M059J (cell line): ENCODE results near the gene HCRT. TPM values are rescaled to one million over a fixed set of nuclear protein-coding genes. Genes with fewer than 3 reads are reported as not detected.
A peak's percentile ranks its signal among the peaks of the same experiment; 100 is the strongest.

Source experiments
- DNase-seq: peaks from one replicate; pipeline ENCODE4 v3.0.0-alpha.2; 2012; ENCODE audit warnings: low read depth
- total RNA-seq: library from RNA; depleted of rRNA; stranded (reverse); fragments of >200 nt; shearing (Covaris generic); gene quantifications from 2 replicates; pipeline ENCODE4 v1.2.3, GENCODE V29; 2014

Gene HCRT
- total RNA-seq, 1 experiment from 2014 or later, result not detected

DNA sequence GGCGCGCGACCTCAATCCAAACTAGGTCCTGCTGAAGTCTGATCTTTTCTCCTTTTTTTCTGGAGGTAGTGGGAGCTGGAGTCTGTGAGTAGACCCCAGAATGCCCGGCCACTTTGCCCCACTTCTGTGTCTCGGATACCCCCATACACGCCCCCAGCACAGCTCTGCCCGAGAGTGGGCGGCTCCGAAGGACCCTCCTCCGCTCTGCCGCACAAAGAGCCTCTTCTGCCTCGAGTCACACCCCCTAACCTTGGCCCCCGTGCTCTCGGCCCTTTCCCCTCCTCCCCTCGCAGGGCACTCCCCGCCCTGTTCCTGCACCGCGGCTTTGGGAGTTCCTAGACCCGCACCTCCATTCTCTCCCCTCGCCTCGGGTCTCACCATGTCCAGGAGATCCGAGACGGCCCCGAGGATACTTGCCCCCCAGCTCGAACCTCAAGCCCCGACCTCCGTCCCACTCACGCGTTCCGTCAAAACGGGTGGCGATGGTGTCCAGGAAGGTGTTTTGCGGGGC lies 4.8 kb downstream of the HCRT start:
- DNase-seq, result no peak

GRCh38 chr17:42179911-42180410 lies 5.3 kb downstream of the HCRT start:
- peak; percentile 36 for DNase-seq

DNA sequence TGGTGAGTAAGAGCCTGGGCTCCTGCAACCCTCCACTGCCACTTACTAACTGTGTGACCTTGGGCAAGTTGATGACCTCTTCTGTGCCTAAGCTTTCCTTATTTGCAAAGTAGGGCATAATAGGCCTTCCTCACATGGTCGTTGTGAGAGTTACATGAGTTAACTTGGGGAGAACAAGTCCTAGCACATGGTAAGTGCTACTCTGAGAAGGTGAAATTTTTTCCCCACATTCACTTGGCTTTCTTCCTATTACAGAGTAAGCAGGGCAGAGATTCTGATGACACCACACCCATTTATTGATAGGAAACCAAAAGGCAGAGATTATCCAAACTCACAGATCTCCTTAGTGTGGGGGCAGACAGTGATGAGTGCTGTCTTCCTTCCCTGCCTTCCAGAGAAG lies 5.9 kb downstream of the HCRT start:
- no peak for DNase-seq

GRCh38 chr17:42178817-42179216 lies 6.4 kb downstream of the HCRT start:
- DNase-seq, result no peak

DNA sequence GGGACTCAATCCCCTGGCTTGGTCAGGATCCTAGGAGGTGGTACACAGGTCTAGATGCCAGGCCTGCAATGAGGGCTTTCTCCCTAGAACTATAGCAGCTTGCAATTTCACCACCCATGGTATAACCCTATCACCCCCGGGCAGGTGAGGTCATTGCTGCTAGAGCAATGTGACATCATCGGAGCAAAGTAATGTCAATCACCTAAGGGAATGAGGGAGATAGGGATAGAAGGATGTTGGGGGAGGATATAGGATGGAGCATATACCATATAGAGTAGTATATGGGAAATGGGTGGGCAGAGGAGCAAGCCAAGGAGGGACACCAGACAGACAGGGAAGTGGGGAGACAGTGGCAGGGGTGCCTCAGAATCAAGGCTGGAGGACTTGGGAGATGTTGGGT lies 7.6 kb downstream of the HCRT start:
- peak; percentile 12 for DNase-seq

GRCh38 chr17:42174126-42174783 lies 11.0 kb downstream of the HCRT start:
- no peak for DNase-seq

GRCh38 chr17:42171831-42172230 lies 13.4 kb downstream of the HCRT start:
- DNase-seq, result no peak

GRCh38 chr17:42169351-42169750 lies 15.9 kb downstream of the HCRT start:
- DNase-seq, result no peak

GRCh38 chr17:42167807-42168206 lies 17.4 kb downstream of the HCRT start:
- DNase-seq, result no peak

DNA sequence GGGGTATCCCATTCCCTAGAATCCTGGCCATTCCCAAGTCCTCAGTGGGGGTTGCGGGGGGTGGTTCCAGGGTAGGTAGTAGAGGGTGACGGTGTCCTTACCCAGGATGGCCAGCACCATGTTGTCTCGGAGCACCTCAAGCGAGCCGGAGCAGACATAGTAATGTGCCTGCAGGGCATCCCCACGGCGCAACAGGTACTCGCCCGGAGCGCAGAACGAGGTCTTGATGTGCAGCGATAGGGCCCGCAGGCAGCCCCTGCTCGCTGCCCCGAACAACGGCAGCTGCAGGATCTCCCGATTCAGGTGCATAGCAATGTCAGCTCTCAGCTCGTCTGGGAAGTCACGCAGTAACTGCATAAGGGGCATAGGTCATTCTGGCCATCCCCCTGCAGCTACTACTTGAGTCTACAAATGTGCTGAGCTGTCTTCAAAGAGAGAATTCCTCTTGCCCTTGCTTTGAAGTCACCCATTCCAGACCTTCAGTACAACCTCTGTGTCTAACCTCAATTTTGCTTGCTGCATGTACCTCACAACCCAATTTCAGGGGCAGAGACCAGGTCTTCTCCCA lies 19.0 kb downstream of the HCRT start:
- DNase-seq, result no peak

DNA sequence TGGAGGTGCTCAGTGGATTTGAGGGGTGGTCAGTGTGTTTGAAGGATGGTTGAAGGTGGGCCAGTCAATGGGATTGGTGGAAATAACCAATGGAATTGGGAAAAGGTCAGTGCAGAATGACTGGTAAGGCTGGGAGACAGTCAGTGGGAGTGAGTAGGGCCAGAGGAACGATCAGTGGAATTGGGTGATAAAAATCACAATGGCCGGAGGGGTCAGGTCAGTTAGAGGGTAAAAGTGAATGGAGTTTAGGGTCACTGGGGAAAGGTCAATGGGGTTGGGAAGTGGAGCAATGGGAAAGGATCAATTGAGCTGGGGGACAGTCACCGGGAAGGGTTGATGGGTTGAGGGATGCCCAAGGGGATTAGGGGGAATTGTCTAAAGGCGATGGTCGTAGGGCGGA lies 19.5 kb downstream of the HCRT start:
- DNase-seq, result no peak

- no peak for DNase-seq
Measured at GRCh38 chr17:42163696-42164407, 21.4 kb downstream of the HCRT start.

DNA sequence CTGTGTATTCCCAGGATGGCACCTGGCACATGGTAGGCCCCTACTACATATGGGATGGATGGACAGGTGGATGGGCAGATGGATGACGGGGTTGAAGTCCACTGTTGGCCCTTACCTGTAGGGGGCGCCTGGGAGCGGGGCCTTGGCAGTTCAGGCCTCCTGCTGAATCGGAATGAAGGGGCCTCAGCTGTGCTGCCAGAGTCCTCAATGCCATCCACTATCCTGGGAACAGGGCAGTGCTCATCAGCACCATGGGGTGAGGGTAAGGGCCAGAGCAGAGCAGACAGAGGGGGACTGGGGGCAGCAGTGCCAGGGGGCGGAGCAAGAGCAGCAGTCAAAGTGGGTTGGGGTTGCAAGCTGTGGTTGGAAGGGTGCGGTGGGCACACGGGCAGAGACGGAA lies 22.1 kb downstream of the HCRT start:
- DNase-seq, result no peak

DNA sequence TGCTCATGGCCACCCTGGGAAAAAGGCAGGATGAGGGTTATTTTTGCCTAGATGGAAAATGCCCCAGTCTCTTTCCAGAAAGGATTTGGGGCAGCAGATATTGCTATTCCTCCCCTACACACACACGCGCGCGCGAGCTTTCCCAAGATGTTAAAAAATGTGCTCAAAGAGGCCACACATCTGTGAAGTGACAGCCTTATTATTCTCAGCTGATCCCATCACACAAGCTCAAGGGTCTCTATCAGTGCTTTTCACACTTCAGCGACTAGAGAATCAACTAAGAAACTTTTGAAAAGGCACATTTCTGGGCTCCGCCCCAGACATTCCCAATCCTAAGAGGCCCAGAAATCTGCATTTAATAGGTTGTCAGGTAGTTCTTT lies 24.7 kb downstream of the HCRT start:
- no peak for DNase-seq

DNA sequence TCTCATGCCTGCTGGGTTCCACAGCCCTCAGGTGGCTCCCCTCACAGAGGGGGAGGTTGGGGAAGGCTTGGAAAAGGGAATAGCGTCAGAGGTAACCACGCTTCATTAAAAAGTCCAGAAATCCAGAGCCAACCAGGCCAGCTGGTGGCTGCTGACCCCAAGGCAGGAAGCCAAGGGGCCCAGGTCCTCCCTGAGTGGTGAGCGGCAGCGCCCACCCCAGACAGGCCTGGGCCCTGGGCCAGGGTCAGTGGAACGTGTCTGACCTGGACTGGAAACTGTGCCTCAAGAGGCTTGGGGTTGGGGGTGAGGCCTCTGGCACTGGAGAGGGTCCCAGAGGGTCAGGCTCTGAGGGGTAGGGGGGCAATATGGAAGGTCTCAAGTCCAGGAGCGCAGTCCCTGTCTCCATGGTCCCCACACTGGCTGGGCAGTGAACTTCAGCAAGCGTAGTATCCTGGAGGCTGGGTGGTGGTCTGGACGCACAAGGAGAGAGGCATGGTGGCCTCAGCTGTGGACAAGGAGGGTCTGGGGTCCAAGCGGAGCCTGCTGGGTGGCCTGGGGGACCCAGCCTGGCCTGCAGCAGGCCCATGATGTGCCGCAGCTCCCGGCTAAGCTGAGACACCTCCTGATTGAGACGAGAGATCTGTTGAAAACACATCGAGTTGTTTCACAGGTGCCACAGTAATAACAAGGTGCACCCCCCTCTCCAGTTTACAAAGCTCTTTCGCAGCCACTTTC lies 25.3 kb downstream of the HCRT start:
- DNase-seq, result no peak

GRCh38 chr17:42155614-42156045 lies 29.6 kb downstream of the HCRT start:
- no peak for DNase-seq

DNA sequence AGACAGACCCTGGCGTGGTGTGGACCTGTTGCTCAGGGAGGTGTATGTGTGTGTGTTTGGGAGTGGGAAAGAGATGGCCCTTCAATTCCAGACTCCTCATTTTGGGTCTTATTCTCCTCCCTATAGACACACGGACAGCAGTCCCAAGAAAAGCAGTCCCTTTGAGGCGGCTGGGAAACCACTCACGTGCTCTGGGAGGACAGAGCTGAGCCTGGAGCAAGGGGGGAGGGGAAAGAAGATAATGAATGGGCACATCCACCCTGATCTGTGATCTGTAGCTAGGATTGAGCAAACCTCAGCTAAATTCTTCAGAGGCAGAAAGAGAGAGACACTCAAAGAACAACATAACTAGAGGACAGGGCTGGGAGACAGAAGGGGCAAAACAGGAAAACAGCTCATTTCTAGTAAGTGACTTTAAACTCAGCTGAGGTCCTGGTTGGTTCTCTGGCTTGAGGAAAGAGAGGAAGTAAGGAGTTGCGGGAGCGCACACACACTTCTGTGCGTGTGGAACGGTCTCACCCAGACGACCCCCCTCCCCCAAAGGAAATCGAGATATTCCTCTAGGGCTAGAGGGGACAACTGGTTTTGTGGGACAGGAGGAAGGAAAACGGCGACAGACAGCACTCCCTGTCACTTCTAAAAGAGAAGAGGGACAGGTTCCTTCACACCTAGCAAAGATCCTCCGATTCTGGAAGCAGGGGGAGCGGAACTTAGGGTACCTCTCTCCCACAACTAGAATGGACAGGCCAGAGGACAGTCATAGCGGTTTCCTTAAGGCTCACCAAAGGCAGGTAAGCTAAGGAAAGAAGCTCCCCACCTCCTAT lies 31.1 kb downstream of the HCRT start:
- peak; percentile 35 for DNase-seq

DNA sequence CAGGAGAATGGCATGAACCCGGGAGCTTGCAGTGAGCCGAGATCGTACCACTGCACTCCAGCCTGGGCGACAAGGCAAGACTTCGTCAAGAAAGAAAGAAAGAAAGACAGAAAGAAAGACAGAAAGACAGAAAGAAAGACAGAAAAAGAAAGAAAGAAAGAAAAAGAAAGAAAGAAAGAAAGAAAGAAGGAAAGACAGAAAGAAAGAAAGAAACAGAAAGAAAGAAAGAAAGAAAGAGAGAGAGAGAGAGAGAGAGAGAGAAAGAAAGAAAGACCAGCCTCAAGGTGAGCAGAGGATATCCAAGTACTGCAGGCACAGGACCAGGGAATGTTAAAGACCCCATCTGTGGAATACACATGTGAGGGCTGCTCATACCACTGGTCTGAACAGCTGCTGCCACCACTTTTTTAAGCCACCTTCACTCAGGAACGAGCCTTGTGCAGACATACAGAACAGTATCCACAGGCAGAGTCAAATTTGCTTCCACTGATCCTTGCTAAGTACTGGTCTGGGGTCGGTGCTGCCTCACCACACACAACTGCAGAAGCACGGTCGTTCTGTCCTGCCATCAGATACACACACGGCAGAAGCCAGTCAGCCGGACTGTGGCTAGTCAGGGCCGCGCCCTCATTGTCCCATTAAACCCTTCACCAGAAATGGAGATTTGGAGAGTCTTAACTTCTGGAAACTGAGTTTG lies 38.2 kb downstream of the HCRT start:
- DNase-seq, result no peak

DNA sequence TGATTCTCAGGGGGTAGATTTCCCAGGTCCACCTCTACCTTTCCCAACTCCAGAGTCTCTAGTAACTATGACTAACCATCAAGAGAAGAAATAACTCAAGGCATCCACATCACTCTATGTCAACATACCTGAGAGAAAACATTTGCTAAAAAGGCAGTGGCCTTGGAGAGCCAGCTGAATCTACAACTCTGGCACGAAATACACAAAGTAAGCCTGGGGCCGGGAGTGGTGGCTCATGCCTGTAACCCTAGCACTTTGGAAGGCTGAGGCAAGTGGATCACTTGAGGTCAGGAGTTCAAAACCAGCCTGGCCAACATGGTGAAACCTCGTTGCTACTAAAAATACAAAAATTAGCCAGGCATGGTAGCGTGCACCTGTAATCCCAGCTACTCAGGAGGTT lies 42.1 kb downstream of the HCRT start:
- DNase-seq, result peak; percentile 29

GRCh38 chr17:42142371-42142896 lies 42.8 kb downstream of the HCRT start:
- DNase-seq, result peak; percentile 72
